Stimulated activated CD8-positive, alpha-beta memory T cell treated with anti-CD3 and anti-CD28 coated beads, Interleukin-12 subunit alpha, Interleukin-12 subunit beta, amount 100 ng/mL, for 24 hours (primary cell): ENCODE results near the gene RASSF1.

Experiments
- DNase-seq: peaks from one replicate; pipeline ENCODE4 v3.0.0-alpha.2; 2020; ENCODE audit errors: extremely low read depth

RASSF1 gene

GRCh38 chr3:50365842-50366220 is 25.2 kb upstream of the RASSF1 start:
- DNase-seq, result no peak

GRCh38 chr3:50365080-50365841 is 24.6 kb upstream of the RASSF1 start:
- DNase-seq, result peak; percentile 78

GRCh38 chr3:50364573-50365079 is 24.0 kb upstream of the RASSF1 start:
- no peak for DNase-seq

- DNase-seq, result no peak
Observed at GRCh38 chr3:50359760-50360110, 19.1 kb upstream of the RASSF1 start.

GRCh38 chr3:50358911-50359759 is 18.5 kb upstream of the RASSF1 start, which contains the start of gene TMEM115:
Gene TMEM115, minus strand, starts transcription at chr3:50359521. Its CDS starts 458 bp downstream, at chr3:50359063.
- DNase-seq, result peak; percentile 86

- DNase-seq, result no peak
Observed at GRCh38 chr3:50358355-50358910, 17.8 kb upstream of the RASSF1 start.

- DNase-seq, result no peak
Observed at GRCh38 chr3:50357481-50357880, 16.8 kb upstream of the RASSF1 start.

- no peak for DNase-seq
Observed at GRCh38 chr3:50356553-50356952, 15.9 kb upstream of the RASSF1 start.

GRCh38 chr3:50355829-50356552 is 15.4 kb upstream of the RASSF1 start:
- DNase-seq, result no peak

GRCh38 chr3:50354850-50355249 is 14.2 kb upstream of the RASSF1 start:
- DNase-seq, result no peak

- no peak for DNase-seq
Observed at GRCh38 chr3:50354186-50354764, 13.6 kb upstream of the RASSF1 start.

GRCh38 chr3:50353245-50354004 is 12.8 kb upstream of the RASSF1 start:
- DNase-seq, result no peak

- no peak for DNase-seq
Observed at GRCh38 chr3:50352781-50353180, 12.1 kb upstream of the RASSF1 start.

GRCh38 chr3:50351323-50351697 is 10.7 kb upstream of the RASSF1 start:
- DNase-seq, result no peak

- peak; percentile 99 for DNase-seq
Observed at GRCh38 chr3:50350527-50351322, 10.1 kb upstream of the RASSF1 start, which contains the start of the genes CYB561D2 and NPRL2. Gene CYB561D2, plus strand, starts transcription at chr3:50350862. Its CDS starts 572 bp downstream, at chr3:50351434. Gene NPRL2, minus strand, starts transcription at chr3:50350775. Its CDS starts 123 bp downstream, at chr3:50350652.

- DNase-seq, result no peak
Observed at GRCh38 chr3:50350213-50350526, 9.5 kb upstream of the RASSF1 start.

GRCh38 chr3:50347187-50347813 is 6.7 kb upstream of the RASSF1 start:
- DNase-seq, result no peak

- no peak for DNase-seq
Observed at GRCh38 chr3:50345586-50346234, 5.1 kb upstream of the RASSF1 start, which contains the start of gene ZMYND10. Gene ZMYND10, minus strand, starts transcription at chr3:50345732. Its CDS starts 153 bp downstream, at chr3:50345579.

- no peak for DNase-seq
Observed at GRCh38 chr3:50345008-50345407, 4.4 kb upstream of the RASSF1 start.
